ENCODE results near the gene RALGDS.
"Not testable (repeated sequence)": the region's sequence is repeated elsewhere in the genome, so short reads cannot be mapped to it uniquely, and the experiment has no call there.

The RALGDS gene

GRCh38 chr9:133064241-133065069 is 56.6 kb downstream of the RALGDS start:
- DNase-seq = no peak

- DNase-seq = no peak
Measured at GRCh38 chr9:133063500-133064231, 57.4 kb downstream of the RALGDS start.

GRCh38 chr9:133063159-133063499 is 57.9 kb downstream of the RALGDS start:
- no peak for DNase-seq

- DNase-seq = not testable (repeated sequence)
Measured at GRCh38 chr9:133062569-133062968, 58.5 kb downstream of the RALGDS start.

GRCh38 chr9:133061764-133062145 is 59.3 kb downstream of the RALGDS start, which contains the start of gene CEL:
Gene CEL (plus strand): TSS chr9:133061981. CDS start chr9:133062003, 22 bp downstream.
- not testable (repeated sequence) for DNase-seq

GRCh38 chr9:133061019-133061763 is 59.8 kb downstream of the RALGDS start:
- DNase-seq = not testable (repeated sequence)

- DNase-seq = no peak
Measured at GRCh38 chr9:133060417-133060841, 60.6 kb downstream of the RALGDS start.

- no peak for DNase-seq
Measured at GRCh38 chr9:133059623-133060022, 61.4 kb downstream of the RALGDS start.

- DNase-seq = no peak
Measured at GRCh38 chr9:133058550-133059320, 62.3 kb downstream of the RALGDS start.

GRCh38 chr9:133058071-133058470 is 63.0 kb downstream of the RALGDS start:
- no peak for DNase-seq

GRCh38 chr9:133057553-133057952 is 63.5 kb downstream of the RALGDS start:
- no peak for DNase-seq

- no peak for DNase-seq
Measured at GRCh38 chr9:133057006-133057405, 64.0 kb downstream of the RALGDS start.

- no peak for DNase-seq
Measured at GRCh38 chr9:133056533-133056932, 64.5 kb downstream of the RALGDS start.

- DNase-seq = no peak
Measured at GRCh38 chr9:133055788-133056420, 65.1 kb downstream of the RALGDS start.

- DNase-seq = no peak
Measured at GRCh38 chr9:133054966-133055365, 66.1 kb downstream of the RALGDS start.

- DNase-seq = no peak
Measured at GRCh38 chr9:133054194-133054890, 66.7 kb downstream of the RALGDS start.

GRCh38 chr9:133051966-133052539 is 69.0 kb downstream of the RALGDS start:
- DNase-seq = no peak

- no peak for DNase-seq
Measured at GRCh38 chr9:133051281-133051900, 69.6 kb downstream of the RALGDS start.

- DNase-seq = no peak
Measured at GRCh38 chr9:133050781-133051180, 70.3 kb downstream of the RALGDS start.

- no peak for DNase-seq
Measured at GRCh38 chr9:133050142-133050541, 70.9 kb downstream of the RALGDS start.

GRCh38 chr9:133049043-133049442 is 72.0 kb downstream of the RALGDS start:
- no peak for DNase-seq
